K562 (cell line): Measurements from ENCODE around the gene EMX1. TPM values are rescaled to one million over a fixed set of nuclear protein-coding genes. Genes with fewer than 3 reads are reported as not detected.
A peak's percentile ranks its signal among the peaks of the same experiment; 100 is the strongest.

ENCODE experiments used
- ARID1B ChIP-seq: fragments of 450-650 bp; IDR thresholded peaks from 2 replicates; pipeline ENCODE4 v1.6.1; 2016; ENCODE audit warnings: antibody characterized with exemption, mild to moderate bottlenecking, inconsistent platforms
- C11orf30 ChIP-seq: fragments of 450-650 bp; IDR thresholded peaks from 2 replicates; pipeline ENCODE4 v1.6.1; 2016; ENCODE audit warnings: low read depth, mild to moderate bottlenecking
- CBFA2T2 ChIP-seq: fragments of 450-650 bp; conservative IDR thresholded peaks from 2 replicates; pipeline ENCODE4 v1.6.1; 2017; ENCODE audit warnings: mild to moderate bottlenecking
- ERF ChIP-seq: fragments of 450-650 bp; formaldehyde crosslinking; IDR thresholded peaks from 2 replicates; pipeline ENCODE4 v1.4.0; 2020; ENCODE audit warnings: mild to moderate bottlenecking, mixed read lengths
- ETV1 ChIP-seq: fragments of 450-650 bp; conservative IDR thresholded peaks from 2 replicates; pipeline ENCODE4 v1.6.1; 2016; ENCODE audit warnings: missing genetic modification characterization, control low read depth, low read depth, missing compliant biosample characterization
- GTF2F1 ChIP-seq: IDR thresholded peaks from 2 replicates; pipeline ENCODE4 v1.6.1; 2011; ENCODE audit warnings: low read depth, low read length, improper control_type of control experiment
- KDM1A ChIP-seq, 2 experiments: fragments of 450-650 bp; IDR thresholded peaks; 2 replicates each; pipeline ENCODE4 v1.6.1; 2016; ENCODE audit warnings: mild to moderate bottlenecking in 2 of 2
- MCM5 ChIP-seq: fragments of 450-650 bp; IDR thresholded peaks from 2 replicates; pipeline ENCODE4 v1.6.1; 2016; ENCODE audit warnings: low read depth
- MTF1 ChIP-seq: fragments of 250-450 bp; sonication (Bioruptor Pico); IDR thresholded peaks from 2 replicates; pipeline ENCODE4 v1.9.0; 2021; ENCODE audit warnings: moderate library complexity, mild to moderate bottlenecking, inconsistent platforms, borderline replicate concordance
- NCOA6 ChIP-seq: fragments of 450-650 bp; IDR thresholded peaks from 2 replicates; pipeline ENCODE4 v1.6.1; 2017; ENCODE audit warnings: mild to moderate bottlenecking
- NR4A1 ChIP-seq, 2 experiments: fragments of 250-450 bp in 1 of 2; fragments of 450-650 bp in 1 of 2; sonication (Bioruptor Pico) in 1 of 2; IDR thresholded peaks; 2 replicates each; pipeline versions ENCODE4 v1.4.0 to v1.6.1; 2016 to 2020; ENCODE audit warnings: mild to moderate bottlenecking in 2 of 2, missing compliant biosample characterization in 1 of 2, missing genetic modification characterization in 1 of 2, moderate library complexity in 1 of 2
- PRDM10 ChIP-seq: fragments of 450-650 bp; IDR thresholded peaks from 2 replicates; pipeline ENCODE4 v1.6.1; 2018; ENCODE audit not compliant: partially characterized antibody
- RFX7 ChIP-seq: fragments of 250-450 bp; sonication (Bioruptor Pico); IDR thresholded peaks from 2 replicates; pipeline ENCODE4 v1.5.1; 2021; ENCODE audit warnings: mild to moderate bottlenecking
- SAFB ChIP-seq: fragments of 200-400 bp; formaldehyde crosslinking; IDR thresholded peaks from 2 replicates; pipeline ENCODE4 v1.6.1; 2017; ENCODE audit warnings: low read depth, low read length, borderline replicate concordance
- TAF7 ChIP-seq: fragments of 450-650 bp; IDR thresholded peaks from 2 replicates; pipeline ENCODE4 v1.6.1; 2016; ENCODE audit warnings: missing genetic modification characterization, missing compliant biosample characterization
- ZBTB43 ChIP-seq: sonication (generic); formaldehyde crosslinking; IDR thresholded peaks from 2 replicates; pipeline ENCODE4 v1.8.0; 2023; ENCODE audit warnings: mild to moderate bottlenecking, missing genetic modification reagents
- polyA plus RNA-seq, 8 experiments: library from polyadenylated mRNA; depleted of rRNA in 4 of 8; stranded (reverse) in 5 of 8; unstranded in 3 of 8; fragments of >200 nt; fragmentation: Nextera tagmentation in 2 of 8; fragmentation: Illumina TruSeq in 1 of 8; extraction: Ambion mirVana in 2 of 8; extraction: Trizol in 1 of 8; gene quantifications; 2 replicates each; pipeline versions ENCODE4 v1.2.1 to v1.2.3, GENCODE V29; 2011 to 2014; ENCODE audit warnings: inconsistent platforms in 1 of 8, missing spikeins in 1 of 8
- total RNA-seq, 7 experiments: library from RNA; depleted of rRNA in 6 of 7; stranded (reverse); fragments of >200 nt in 6 of 7; fragmentation: Illumina TruSeq in 2 of 7; extraction: Trizol in 2 of 7; gene quantifications; 2 replicates each; pipeline versions ENCODE4 v1.2.1 to v1.2.3, GENCODE V29; 2011 to 2021; ENCODE audit warnings: low replicate concordance in 1 of 7
- TF ChIP-seq, protein P1 (sequence below): fragments of 250-450 bp; sonication (Bioruptor Pico); IDR thresholded peaks from 2 replicates; pipeline ENCODE4 v1.4.0; 2020; ENCODE audit warnings: mild to moderate bottlenecking, moderate library complexity, borderline replicate concordance
- TF ChIP-seq, protein P2 (sequence below): sonication (generic); formaldehyde crosslinking; IDR thresholded peaks from 2 replicates; pipeline ENCODE4 v1.8.0; 2022; ENCODE audit warnings: mild to moderate bottlenecking, missing genetic modification reagents

Gene EMX1
- total and polyA plus RNA-seq, 9 of the 15 experiments (the other 6 are each of a cell fraction or from before 2014, with no cell fraction given) = 0.10 to 0.32 (median 0.21) TPM; not detected in 6

GRCh38 chr2:72887740-72888437 is 29.4 kb upstream of the EMX1 start (continued):
- TF ChIP-seq PRDM10 = peak; percentile 12
- no peak for TF ChIP-seq CBFA2T2
- TF ChIP-seq, protein P1, sequence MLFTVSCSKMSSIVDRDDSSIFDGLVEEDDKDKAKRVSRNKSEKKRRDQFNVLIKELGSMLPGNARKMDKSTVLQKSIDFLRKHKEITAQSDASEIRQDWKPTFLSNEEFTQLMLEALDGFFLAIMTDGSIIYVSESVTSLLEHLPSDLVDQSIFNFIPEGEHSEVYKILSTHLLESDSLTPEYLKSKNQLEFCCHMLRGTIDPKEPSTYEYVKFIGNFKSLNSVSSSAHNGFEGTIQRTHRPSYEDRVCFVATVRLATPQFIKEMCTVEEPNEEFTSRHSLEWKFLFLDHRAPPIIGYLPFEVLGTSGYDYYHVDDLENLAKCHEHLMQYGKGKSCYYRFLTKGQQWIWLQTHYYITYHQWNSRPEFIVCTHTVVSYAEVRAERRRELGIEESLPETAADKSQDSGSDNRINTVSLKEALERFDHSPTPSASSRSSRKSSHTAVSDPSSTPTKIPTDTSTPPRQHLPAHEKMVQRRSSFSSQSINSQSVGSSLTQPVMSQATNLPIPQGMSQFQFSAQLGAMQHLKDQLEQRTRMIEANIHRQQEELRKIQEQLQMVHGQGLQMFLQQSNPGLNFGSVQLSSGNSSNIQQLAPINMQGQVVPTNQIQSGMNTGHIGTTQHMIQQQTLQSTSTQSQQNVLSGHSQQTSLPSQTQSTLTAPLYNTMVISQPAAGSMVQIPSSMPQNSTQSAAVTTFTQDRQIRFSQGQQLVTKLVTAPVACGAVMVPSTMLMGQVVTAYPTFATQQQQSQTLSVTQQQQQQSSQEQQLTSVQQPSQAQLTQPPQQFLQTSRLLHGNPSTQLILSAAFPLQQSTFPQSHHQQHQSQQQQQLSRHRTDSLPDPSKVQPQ (CRISPR knock-in tag) = no peak
- no peak for TF ChIP-seq SAFB
- no peak for TF ChIP-seq MCM5
- peak; percentile 24; the same call in 1 of the 2 replicates for TF ChIP-seq ARID1B
- TF ChIP-seq NR4A1 (CRISPR knock-in tag; IDR thresholded peaks at IDR 0.05) = no peak
- TF ChIP-seq NR4A1 (tag; IDR thresholded peaks at IDR 0.05) = no peak
- no peak for TF ChIP-seq RFX7 (CRISPR knock-in tag)
- TF ChIP-seq NCOA6 = peak; percentile 83
- 0 out of 2 replicates have a peak, but pooled peaks have one; percentile 18 for TF ChIP-seq ETV1 (tag)
- no peak for TF ChIP-seq C11orf30
- no peak for TF ChIP-seq KDM1A (IDR thresholded peaks at IDR 0.05)
- TF ChIP-seq TAF7 = no peak
- no peak for TF ChIP-seq ZBTB43 (CRISPR knock-in tag)
- TF ChIP-seq, protein P2, sequence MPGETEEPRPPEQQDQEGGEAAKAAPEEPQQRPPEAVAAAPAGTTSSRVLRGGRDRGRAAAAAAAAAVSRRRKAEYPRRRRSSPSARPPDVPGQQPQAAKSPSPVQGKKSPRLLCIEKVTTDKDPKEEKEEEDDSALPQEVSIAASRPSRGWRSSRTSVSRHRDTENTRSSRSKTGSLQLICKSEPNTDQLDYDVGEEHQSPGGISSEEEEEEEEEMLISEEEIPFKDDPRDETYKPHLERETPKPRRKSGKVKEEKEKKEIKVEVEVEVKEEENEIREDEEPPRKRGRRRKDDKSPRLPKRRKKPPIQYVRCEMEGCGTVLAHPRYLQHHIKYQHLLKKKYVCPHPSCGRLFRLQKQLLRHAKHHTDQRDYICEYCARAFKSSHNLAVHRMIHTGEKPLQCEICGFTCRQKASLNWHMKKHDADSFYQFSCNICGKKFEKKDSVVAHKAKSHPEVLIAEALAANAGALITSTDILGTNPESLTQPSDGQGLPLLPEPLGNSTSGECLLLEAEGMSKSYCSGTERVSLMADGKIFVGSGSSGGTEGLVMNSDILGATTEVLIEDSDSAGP (CRISPR knock-in tag) = no peak
- TF ChIP-seq MTF1 (CRISPR knock-in tag) = no peak
- no peak for TF ChIP-seq GTF2F1
- no peak for TF ChIP-seq ERF (CRISPR knock-in tag)
